Rectal smooth muscle tissue (tissue), 1 donor: ENCODE results near the gene PPIF.

Experiments used
- H3K27ac ChIP-seq: one replicate; pipeline ENCODE4 v1.7.0; 2013; ENCODE audit warnings: low read depth, low read length, inconsistent platforms
- H3K27me3 ChIP-seq: one replicate; pipeline ENCODE4 v1.7.0; 2013; ENCODE audit warnings: low read length; ENCODE audit not compliant: control insufficient read depth, insufficient read depth
- H3K36me3 ChIP-seq: one replicate; pipeline ENCODE4 v1.7.0; 2013; ENCODE audit warnings: low read length; ENCODE audit not compliant: control insufficient read depth, insufficient read depth
- H3K4me1 ChIP-seq: one replicate; pipeline ENCODE4 v1.7.0; 2013; ENCODE audit warnings: low read length; ENCODE audit not compliant: control insufficient read depth, insufficient read depth
- H3K4me3 ChIP-seq: one replicate; pipeline ENCODE4 v1.7.0; 2013; ENCODE audit warnings: low read length
- H3K9ac ChIP-seq: one replicate; pipeline ENCODE4 v1.7.0; 2013; ENCODE audit warnings: low read length

PPIF gene

GRCh38 chr10:79403441-79404230 lies 56.4 kb downstream of the PPIF start:
- Histone ChIP-seq H3K27ac (peak overlapping the region; percentile 96), H3K4me1 (peaks cover 94% of the 10 kb centered on the region), H3K36me3 (no peaks in the 10 kb centered on the region), H3K4me3 (no peak overlapping the region), H3K9ac (no peak overlapping the region), H3K27me3 (no peaks in the 10 kb centered on the region)

GRCh38 chr10:79404231-79404609 lies 57.0 kb downstream of the PPIF start:
- Histone ChIP-seq H3K4me1 (peaks cover 94% of the 10 kb centered on the region), H3K9ac (no peak overlapping the region), H3K4me3 (no peak overlapping the region), H3K27me3 (no peaks in the 10 kb centered on the region), H3K36me3 (no peaks in the 10 kb centered on the region), H3K27ac (peak overlapping the region; percentile 96)

- Histone ChIP-seq H3K36me3 (no peaks in the 10 kb centered on the region), H3K9ac (no peak overlapping the region), H3K27me3 (no peaks in the 10 kb centered on the region), H3K27ac (no peak overlapping the region), H3K4me3 (peak overlapping the region; percentile 2), H3K4me1 (peaks cover 95% of the 10 kb centered on the region)
Measured at GRCh38 chr10:79404690-79405131, 57.4 kb downstream of the PPIF start.
